ENCODE data around the gene IL5.
"Not testable (repeated sequence)": the region's sequence is repeated elsewhere in the genome, so short reads cannot be mapped to it uniquely, and the experiment has no call there.

Gene IL5

GRCh38 chr5:132543472-132544201, at the start of gene IL5:
Gene IL5, minus strand, starts transcription at chr5:132543522. Its CDS starts 44 bp downstream, at chr5:132543478.
- DNase-seq (ENCODE audit: low read depth) = no peak

GRCh38 chr5:132592521-132592920, 49.2 kb upstream of the IL5 start:
- DNase-seq (ENCODE audit: low read depth) = no peak

GRCh38 chr5:132591145-132591544, 47.8 kb upstream of the IL5 start:
- no peak for DNase-seq (ENCODE audit: low read depth)

GRCh38 chr5:132589467-132589866, 46.1 kb upstream of the IL5 start:
- no peak for DNase-seq (ENCODE audit: low read depth)

GRCh38 chr5:132586063-132586462, 42.7 kb upstream of the IL5 start:
- no peak for DNase-seq (ENCODE audit: low read depth)

- not testable (repeated sequence) for DNase-seq (ENCODE audit: low read depth)
Observed at GRCh38 chr5:132584560-132584959, 41.2 kb upstream of the IL5 start.

- no peak for DNase-seq (ENCODE audit: low read depth)
Observed at GRCh38 chr5:132576123-132576522, 32.8 kb upstream of the IL5 start.

- DNase-seq (ENCODE audit: low read depth) = no peak
Observed at GRCh38 chr5:132566657-132567056, 23.3 kb upstream of the IL5 start.

- not testable (repeated sequence) for DNase-seq (ENCODE audit: low read depth)
Observed at GRCh38 chr5:132564555-132564954, 21.2 kb upstream of the IL5 start.

GRCh38 chr5:132561601-132562000, 18.3 kb upstream of the IL5 start:
- no peak for DNase-seq (ENCODE audit: low read depth)

- no peak for DNase-seq (ENCODE audit: low read depth)
Observed at GRCh38 chr5:132559383-132560060, 16.2 kb upstream of the IL5 start.

- peak; percentile 10 for DNase-seq (ENCODE audit: low read depth)
Observed at GRCh38 chr5:132557478-132558172, 14.3 kb upstream of the IL5 start.

GRCh38 chr5:132556763-132557477, 13.6 kb upstream of the IL5 start, which contains the start of gene RAD50:
Gene RAD50, plus strand, starts transcription at chr5:132556977. Its CDS starts 348 bp downstream, at chr5:132557325.
- DNase-seq (ENCODE audit: low read depth) = peak; percentile 70

GRCh38 chr5:132556153-132556762, 12.9 kb upstream of the IL5 start:
- no peak for DNase-seq (ENCODE audit: low read depth)

- DNase-seq (ENCODE audit: low read depth) = no peak
Observed at GRCh38 chr5:132549576-132549975, 6.3 kb upstream of the IL5 start.

- DNase-seq (ENCODE audit: low read depth) = not testable (repeated sequence)
Observed at GRCh38 chr5:132548834-132549233, 5.5 kb upstream of the IL5 start.

GRCh38 chr5:132547269-132547668, 3.9 kb upstream of the IL5 start:
- no peak for DNase-seq (ENCODE audit: low read depth)

GRCh38 chr5:132546108-132546507, 2.8 kb upstream of the IL5 start:
- no peak for DNase-seq (ENCODE audit: low read depth)

- DNase-seq (ENCODE audit: low read depth) = no peak
Observed at GRCh38 chr5:132540764-132541163, 2.6 kb downstream of the IL5 start.

GRCh38 chr5:132540149-132540548, 3.2 kb downstream of the IL5 start:
- DNase-seq (ENCODE audit: low read depth) = no peak

GRCh38 chr5:132539716-132540115, 3.6 kb downstream of the IL5 start:
- no peak for DNase-seq (ENCODE audit: low read depth)

GRCh38 chr5:132530946-132531345, 12.4 kb downstream of the IL5 start:
- no peak for DNase-seq (ENCODE audit: low read depth)

Data from HS-5 (cell line).